G401 (cell line): Measurements from ENCODE around the gene SCYL2. TPM values are rescaled to one million over a fixed set of nuclear protein-coding genes. Genes with fewer than 3 reads are reported as not detected.
"Not testable (repeated sequence)": the region's sequence is repeated elsewhere in the genome, so short reads cannot be mapped to it uniquely, and the experiment has no call there.

Experiments used
- DNase-seq: peaks from one replicate; pipeline ENCODE4 v3.0.0-alpha.2; 2015; ENCODE audit warnings: low spot score
- in situ Hi-C: cut with HindIII; loops from 2 replicates; pipeline ENCODE4 v1.10.0; 2016; ENCODE audit warnings: low sequenced_read_pairs, mixed read lengths
- total RNA-seq: library from RNA; depleted of rRNA; stranded (reverse); fragments of >200 nt; shearing (Covaris generic); gene quantifications from 2 replicates; pipeline ENCODE4 v1.2.3, GENCODE V29; 2014

The SCYL2 gene
- total RNA-seq, 1 experiment from 2014 or later: 10.9 TPM

DNA sequence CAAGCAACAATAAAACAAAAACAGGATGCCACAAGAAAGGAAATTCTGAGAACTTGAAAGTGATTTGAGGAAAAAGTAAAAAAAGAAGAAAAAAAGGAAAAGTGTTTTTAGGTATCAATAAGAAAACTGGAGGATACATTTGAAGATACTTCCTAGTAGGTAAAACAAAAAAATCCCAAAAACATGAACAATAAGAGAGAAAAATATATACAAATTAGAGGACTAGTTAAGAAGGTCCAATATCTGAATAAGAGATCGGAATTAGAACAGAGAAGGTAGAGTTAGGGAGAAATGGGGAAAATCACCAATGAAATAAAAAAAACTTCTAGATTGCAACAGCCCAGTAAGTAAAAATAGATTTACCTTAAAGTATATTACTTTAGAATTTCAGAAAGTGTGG lies 8.8 kb upstream of the SCYL2 start:
- in situ Hi-C loops: no loop called here
- no peak for DNase-seq

DNA sequence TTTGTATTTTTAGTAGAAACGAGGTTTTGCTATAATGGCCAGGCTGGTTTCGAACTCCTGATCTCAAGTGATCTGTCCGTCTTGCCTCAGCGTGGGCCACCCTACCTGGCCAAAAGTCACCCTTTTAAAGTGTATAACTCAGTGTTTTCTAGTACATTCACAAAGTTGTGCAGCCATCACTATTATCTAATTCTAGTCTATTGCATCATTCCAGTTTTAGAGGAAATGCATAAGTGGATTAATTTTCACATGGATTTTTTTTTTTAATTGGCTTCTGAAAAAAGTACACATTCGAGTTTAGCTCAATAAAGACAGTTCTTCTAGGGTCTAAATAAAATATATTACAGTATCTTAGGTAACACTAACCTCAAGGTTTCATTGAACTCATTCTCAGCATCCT lies 3.8 kb upstream of the SCYL2 start:
- in situ Hi-C loops: no loop called here

DNA sequence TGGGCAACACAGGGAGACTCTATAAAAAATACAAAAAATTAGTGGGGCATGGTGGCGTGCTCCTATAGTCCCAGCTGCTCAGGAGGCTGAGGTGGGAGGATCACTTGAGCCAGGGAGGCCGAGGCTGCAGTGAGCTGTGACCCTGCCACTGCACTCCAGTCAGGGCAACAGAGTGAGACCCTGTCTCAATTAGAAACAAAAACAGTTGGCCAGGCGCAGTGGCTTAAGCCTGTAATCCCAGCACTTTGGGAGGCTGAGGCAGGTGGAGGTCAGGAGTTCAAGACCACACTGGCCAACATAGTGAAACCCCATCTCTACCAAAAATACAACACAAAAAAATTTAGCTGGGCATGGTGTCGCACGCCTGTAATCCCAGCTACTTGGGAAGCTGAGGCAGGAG lies 1.9 kb upstream of the SCYL2 start:
- not testable (repeated sequence) for DNase-seq

More for the DNA sequence above, 3.8 kb upstream of the SCYL2 start:
- no peak for DNase-seq

DNA sequence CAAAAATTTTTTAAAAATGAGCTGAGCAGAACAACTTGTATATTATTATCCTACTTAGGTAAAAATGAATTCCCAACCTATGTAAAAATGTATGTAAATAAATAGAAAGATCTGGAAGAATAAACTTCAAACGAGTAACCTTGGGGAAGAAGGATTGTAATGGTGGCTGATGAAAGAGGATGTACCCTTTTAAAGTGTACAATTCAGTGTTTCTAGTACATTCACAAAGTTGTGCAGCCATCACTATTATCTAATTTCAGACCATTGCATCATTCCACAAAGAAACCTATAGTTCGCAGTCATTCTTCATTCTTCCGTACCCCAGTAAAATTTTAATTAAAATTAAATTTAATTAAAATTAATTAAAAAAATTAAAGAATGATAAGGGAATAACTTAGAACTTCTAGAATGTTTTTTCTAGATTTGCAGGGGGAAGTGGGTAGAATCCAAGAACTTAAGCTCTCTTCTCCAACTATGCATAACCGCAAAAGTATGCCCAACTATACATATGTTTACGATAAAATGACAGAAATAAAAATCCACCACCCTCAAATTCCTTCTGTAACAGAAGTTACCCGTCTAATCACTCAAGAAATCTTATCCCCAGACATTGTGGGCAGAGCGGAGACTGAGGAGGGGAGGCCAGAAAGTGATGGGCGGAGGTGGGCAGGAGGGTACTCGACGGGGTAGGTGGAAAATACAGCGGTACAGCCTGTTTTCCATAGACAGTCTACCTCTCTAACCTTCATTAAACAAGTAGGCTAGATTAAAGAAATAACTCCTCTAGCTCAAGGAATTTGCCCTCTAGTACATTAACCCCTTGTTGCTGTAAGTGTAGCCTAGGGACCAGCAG lies 1.0 kb upstream of the SCYL2 start:
- DNase-seq: no peak
- in situ Hi-C loops: no loop called here

More for the DNA sequence above, 1.9 kb upstream of the SCYL2 start:
- in situ Hi-C loops: not testable (repeated sequence)

DNA sequence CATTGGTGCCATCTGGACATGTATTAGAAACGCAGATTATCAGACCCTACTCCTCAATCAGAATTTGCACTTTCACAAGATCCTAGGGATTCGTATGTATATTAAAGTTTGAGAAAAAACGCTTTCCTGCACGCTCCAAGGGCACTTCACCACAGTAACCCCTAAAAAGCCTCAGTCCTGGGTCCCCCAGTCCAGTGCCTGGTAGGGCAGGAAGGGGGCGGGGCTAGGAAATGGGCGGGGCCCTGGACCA lies 467 bp upstream of the SCYL2 start:
- no peak for DNase-seq
- in situ Hi-C loops: no loop called here

DNA sequence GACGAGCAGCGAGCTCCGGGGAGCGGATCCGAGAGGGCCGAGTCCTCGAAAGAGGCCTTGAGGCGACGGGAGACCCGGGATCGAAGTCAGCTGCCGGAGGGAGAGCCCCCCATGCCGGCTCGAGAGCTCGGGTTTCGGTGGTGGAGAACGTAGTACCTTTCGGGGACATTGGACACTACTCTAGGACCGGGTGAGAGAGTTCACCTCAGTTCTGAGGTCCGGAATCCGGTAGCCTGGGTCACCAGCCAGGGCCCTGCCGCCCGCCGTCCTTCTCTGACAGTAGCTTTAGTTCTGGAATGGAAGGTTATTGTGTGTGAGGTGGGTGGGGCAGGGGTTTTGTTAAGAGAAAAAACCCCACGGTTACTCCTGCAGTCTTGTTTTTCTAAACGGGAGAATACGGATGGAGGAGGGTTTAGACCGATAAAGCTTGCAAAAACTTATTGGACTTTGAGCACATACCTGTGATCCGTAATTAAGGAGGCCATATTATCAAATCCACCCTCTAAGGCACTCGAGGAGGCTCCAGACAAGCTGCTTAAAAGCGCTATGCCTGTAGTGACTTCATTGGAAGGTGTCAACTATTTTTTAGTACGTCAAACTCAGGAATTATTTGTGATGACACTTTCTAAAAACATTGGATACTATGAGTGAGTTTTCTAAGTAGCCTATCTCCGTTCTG lies 765 bp downstream of the SCYL2 start:
- peak; percentile 31 for DNase-seq
- in situ Hi-C loops: no loop called here

DNA sequence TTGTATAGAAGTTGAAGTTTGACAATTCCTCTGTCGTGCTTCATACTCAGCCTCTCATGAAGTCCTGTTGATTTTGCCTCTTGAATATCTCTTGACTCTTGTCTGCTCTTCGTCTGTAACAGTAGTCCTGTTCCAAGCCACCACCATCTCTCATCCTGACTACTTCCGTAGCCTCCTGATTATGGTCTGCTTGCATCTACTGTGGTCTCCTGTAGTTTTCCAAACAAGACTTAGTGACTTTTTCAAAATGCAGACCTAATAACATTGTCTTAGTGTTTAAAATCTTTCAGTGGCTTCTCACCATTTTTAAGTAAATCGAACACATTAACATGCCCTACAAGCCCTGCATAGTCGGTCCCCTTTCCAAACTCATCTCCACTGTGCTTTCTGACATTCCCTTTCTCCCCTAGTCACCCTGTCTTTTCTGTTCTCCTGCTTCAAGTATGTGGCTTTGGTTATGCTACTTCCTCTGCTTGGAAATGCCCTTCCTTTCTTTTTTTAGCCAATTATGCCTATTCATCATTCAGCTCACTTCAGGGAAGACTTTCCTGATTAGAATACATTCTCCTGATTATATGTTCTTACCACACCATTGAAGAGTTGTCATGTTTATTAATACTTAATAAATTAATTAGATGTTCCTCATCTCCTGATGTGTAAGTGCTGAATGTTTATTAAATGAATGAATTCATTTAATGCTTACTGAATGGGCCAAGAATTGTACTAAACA lies 2.0 kb downstream of the SCYL2 start:
- DNase-seq: no peak
- in situ Hi-C loops: no loop called here

DNA sequence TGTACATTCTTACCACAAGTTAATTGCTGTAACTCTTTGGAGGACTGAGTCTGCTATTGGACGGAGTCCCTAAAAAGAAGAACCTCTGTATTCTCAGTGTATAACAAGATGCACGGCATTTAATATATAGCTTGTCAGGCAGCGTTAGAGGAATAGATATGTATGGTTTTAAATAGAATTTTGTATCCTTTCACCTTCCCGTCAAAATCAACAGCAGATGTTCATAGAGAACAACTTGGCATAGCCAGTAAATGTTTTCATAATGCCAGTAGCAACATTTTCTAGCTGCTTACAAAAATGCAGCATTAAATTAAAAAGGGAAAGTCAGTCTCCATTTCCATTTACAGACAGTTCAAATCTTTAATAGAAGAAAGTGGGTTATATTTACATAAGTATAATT lies 6.8 kb downstream of the SCYL2 start:
- DNase-seq: peak; percentile 24
- in situ Hi-C loops: no loop called here

DNA sequence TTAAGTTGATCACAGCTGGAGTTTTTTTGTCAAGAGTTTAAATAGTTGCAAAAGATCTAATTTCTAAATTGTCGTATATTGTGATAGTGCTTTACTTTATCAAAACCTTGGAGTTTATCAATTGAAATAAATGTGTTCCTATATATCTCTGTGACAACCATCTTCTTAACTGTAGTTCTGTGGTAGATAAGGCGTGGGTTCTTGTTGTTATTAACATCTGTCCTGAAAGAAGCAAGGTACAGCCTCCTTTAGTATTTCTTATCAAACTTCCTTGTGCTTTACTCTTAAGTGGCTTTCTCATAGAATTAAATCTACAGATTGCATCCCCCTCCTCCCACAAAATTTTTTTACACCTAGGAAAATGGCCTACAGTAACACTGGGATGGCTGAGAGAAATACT lies 7.3 kb downstream of the SCYL2 start:
- DNase-seq: no peak
- in situ Hi-C loops: no loop called here

DNA sequence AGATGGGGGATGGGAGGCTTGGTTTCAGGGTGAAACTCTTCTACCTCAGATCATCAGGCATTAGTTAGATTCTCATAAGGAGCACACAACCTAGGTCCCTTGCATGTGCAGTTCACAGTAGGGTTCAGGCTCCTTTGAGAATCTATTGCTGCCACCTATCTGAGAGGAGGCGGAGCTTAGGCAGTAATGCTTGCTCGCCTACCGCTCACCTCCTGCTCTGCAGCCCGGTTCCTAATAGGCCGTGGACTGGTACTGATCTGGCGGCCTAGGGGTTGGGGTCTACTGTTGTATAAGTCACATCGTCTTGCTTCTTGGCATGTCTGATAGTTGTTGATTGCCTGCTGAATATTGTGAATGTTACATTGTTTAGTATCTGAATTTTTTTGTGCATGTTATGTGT lies 12.2 kb downstream of the SCYL2 start:
- in situ Hi-C loops: no loop called here
- no peak for DNase-seq

DNA sequence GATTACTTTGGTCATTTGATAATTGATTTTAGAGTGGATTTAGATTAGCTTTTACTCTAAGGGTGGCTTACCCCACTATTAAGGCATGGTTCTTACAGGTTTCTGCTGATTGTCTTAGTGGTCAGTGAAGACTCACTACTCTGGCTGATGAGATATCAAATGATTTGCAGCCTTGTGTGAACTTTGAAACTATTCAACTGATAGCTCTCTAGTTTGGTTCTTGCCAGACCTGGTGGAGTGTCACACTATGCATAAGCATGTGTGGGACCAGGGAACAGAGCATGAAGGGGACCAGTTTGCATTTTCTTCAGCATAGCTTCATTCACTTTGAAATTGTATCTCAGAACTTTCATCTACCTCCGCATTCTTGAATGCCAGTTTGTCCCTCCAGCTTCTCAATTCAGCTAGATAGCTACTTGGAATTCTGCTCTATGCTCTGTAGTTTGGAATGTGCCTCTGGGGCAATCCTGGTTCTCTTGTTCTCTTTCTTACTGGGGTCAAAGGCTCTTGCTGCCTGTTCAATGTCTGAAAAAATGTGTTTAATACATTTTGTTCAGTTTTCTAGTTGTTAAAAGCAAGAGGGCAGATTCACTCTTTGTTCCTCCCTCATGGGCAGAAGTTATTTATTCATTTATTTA lies 12.7 kb downstream of the SCYL2 start:
- no peak for DNase-seq
- in situ Hi-C loops: no loop called here

DNA sequence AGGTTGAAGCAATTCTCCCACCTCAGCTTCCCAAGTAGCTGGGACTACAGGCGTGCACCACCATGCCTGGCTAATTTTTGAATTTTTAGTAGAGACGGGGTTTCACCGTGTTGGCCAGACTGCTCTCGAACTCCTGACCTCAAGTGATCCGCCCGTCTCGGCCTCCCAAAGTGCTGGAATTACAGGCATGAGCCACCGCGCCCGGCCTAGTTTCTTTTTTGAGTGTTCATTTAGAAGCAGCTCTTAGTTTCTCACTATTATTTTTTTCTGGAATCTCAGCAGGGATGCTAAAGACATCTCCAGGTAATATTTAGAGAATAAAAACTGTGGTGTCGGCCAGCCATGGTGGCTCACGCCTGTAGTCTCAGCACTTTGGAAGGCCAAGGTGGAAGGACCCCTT lies 17.6 kb downstream of the SCYL2 start:
- in situ Hi-C loops, DNase-seq: not testable (repeated sequence)

DNA sequence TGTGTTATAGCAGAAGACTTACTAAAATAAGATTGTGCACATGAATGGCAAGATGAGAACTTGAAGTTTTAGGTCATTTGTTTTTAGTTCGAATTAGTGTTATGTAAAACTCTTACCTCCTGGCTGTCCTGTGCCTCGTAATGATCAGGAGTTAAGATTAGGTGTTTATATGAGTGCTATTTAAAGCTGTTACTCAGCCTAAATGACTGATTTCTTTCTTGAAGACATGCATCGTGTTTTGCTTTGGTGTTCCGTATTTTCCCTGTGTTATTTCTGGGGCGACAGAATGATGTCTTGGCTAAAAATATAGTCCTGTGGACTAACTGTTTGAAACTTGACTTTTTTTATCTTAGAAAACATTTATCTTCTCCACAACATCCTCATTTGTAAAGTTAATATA lies 22.1 kb downstream of the SCYL2 start:
- DNase-seq: no peak
- in situ Hi-C loops: no loop called here

DNA sequence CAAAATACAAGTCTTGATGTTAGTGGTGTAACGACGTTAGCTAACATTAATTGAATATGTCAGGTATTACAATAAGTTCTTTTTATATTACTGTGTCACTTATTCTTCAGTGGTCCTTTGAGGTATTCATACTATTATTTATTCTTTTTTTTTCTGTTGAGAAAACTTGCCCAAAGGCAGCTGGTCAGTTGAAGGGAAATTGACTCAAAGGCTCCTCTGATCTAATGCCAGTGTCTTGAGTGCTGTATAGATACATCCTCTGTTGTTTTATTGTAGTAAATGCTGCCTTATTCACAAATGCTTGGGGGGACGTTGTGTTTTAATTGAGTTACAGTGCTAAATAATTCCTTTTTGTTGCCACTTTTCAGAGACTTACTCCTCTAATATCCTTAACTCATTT lies 23.0 kb downstream of the SCYL2 start:
- in situ Hi-C loops: no loop called here

DNA sequence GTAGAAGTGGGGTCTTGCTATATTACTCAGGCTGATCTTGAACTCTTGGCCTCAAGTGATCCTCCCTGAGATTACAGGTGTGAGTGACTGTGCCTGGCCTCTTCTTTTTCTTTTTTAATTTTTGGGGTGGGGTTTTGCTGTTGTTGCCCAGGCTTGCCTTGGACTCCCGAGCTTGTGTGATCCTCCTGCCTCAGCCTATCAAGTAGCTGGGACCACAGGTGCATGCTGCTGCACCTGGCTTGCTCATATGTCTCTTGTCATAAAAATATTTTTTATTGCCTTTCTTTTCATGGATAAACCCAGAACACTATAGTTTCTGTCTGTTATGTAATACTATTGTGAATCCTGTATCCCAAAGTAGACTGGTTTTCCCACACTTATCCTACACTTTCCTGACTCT lies 26.0 kb downstream of the SCYL2 start:
- no peak for DNase-seq
- in situ Hi-C loops: no loop called here

More for the DNA sequence above, 23.0 kb downstream of the SCYL2 start:
- DNase-seq: no peak

DNA sequence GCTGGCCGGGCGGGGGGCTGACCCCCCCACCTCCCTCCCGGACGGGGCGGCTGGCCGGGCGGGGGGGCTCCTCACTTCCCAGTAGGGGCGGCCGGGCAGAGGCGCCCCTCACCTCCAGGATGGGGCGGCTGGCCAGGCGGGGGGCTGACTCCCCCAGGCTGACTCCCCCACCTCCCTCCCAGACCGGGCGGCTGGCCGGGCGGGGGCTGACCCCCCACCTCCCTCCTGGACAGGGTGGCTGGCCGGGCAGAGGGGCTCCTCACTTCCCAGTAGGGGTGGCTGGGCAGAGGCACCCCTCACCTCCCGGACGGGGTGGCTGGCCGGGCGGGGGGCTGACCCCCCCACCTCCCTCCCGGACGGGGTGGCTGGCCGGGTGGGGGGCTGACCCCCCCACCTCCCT lies 27.4 kb downstream of the SCYL2 start:
- DNase-seq, in situ Hi-C loops: not testable (repeated sequence)

DNA sequence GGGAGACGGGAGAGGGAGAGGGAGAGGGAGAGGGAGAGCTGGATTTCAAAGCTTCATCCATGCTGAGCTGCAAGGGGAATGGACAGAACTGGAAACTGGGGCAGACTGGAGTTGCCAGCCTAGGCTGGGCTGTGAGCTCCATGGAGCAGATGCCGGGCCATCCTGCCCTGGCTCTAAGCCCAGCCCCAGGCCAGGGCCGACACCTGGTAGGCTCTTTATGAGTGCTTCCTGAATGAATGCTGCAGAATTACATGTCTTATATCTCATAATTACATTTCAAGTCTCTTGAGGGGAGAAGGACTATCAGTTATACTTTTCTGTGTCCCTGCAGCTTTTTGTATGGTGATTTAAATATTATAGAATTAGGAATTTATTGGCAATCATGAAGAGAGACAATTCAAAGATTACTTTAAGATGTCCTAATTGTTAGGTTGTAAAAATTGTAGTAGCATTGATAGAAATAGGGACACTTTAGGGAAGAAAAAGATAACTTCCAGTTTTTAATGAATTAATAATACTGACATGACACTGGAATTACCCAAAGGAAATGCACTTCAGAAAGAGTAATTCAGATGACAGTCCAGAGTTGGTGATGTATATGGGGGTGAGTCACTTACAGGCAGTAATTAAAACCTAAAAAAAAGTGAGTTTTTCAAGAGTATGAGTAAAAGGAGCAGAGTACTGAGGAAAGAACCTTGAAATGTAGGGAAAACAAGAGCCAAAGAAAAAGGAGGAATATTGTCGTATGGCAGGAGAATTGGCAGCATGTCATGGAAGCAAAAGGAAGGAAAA lies 29.0 kb downstream of the SCYL2 start:
- in situ Hi-C loops: no loop called here
- DNase-seq: peak; percentile 90

DNA sequence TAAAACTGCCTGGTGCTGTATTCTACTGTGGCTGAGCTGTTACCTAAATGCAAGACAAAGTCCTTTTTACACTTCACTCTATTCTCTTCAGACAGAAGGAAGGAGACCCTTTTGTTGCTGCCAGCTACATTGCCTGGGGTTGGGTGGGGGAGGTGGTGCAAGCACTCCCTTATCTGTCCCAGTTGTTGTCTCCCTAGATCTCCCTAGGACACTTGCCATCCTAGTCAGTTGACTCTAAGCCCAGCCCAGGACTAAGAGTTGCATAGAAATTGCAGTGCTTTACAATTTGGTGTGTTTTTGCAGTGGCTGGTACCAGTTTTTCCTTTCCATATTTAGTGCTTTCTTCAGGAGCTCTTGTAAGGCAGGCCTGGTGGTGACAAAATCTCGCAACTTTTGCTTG lies 35.1 kb downstream of the SCYL2 start:
- DNase-seq: no peak
- in situ Hi-C loops: no loop called here

DNA sequence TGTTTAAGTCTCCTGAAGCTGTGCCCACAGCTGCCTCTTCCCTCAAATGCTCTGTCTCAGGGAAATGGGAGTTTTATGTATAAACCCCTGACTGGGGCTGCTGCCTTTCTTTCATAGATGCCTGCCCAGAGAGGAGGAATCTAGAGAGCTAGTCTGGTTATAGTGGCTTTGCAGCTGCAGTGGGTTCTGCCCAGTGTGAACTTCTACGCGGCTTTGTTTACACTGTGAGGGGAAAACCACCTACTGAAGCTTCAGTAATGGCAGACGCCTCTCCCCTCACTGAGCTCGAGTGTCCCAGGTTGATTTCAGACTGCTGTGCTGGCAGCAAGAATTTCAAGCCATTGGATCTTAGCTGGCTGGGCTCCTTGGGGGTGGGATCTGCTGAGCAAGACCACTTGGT lies 36.9 kb downstream of the SCYL2 start:
- DNase-seq: no peak
- in situ Hi-C loops: no loop called here
